ENCODE measurements around the gene MLLT1. TPM values are rescaled to one million over a fixed set of nuclear protein-coding genes. Genes with fewer than 3 reads are reported as not detected.

MLLT1 gene
- total RNA-seq, 1 donor from 2014 or later = 34.5 TPM

- Histone ChIP-seq H3K27ac (peak overlapping the region; percentile 90 to 92), H3K9me3 (no peaks in the 10 kb centered on the region), H3K4me1 (peaks cover 18 to 47% of the 10 kb centered on the region in 2 donors), H3K36me3 (peaks cover 21 to 33% of the 10 kb centered on the region in 2 donors), H3K27me3 (no peaks in the 10 kb centered on the region), H3K4me3 (peak overlapping the region in 1 of 2 donors; percentile 59)
- peak in 1 of 3 experiments; percentile 8 for TF ChIP-seq CTCF (IDR thresholded peaks at IDR 0.05)
- intact Hi-C loops (cut with DNase I) = loop anchor here (5.0 kb wide), 3 partner anchors 74 to 466 kb away; partner anchors contain the start of genes GPR108 and TRIP10
- DNase-seq (ENCODE audit: low spot score in 2 of 2) = no peak
Observed at GRCh38 chr19:6271251-6271650, 8.5 kb downstream of the MLLT1 start.

DNA sequence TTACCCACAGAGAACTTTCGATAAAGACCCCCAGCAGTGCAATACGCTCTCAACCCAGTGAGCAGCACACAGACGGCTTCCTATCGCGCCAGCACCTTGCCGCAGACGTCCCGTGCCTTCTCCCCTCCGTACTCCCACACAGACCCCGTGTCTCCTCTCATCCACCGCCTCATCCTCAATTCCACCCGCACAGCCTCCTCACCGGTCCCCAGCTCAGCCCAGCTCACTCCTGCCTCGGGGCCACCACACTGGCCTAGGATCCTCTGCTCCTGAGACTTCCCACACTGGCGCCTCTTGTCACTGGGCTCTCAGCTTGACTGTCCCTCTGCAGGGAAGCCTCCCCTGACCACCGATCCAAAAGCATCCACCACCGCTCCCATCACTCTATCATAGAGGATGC is 9.0 kb downstream of the MLLT1 start:
- Histone ChIP-seq H3K9me3 (no peaks in the 10 kb centered on the region), H3K4me1 (peaks cover 17 to 42% of the 10 kb centered on the region in 2 donors)
- intact Hi-C loops (cut with DNase I) = loop anchor here (5.0 kb wide), 3 partner anchors 74 to 466 kb away; partner anchors contain the start of genes GPR108 and TRIP10

DNA sequence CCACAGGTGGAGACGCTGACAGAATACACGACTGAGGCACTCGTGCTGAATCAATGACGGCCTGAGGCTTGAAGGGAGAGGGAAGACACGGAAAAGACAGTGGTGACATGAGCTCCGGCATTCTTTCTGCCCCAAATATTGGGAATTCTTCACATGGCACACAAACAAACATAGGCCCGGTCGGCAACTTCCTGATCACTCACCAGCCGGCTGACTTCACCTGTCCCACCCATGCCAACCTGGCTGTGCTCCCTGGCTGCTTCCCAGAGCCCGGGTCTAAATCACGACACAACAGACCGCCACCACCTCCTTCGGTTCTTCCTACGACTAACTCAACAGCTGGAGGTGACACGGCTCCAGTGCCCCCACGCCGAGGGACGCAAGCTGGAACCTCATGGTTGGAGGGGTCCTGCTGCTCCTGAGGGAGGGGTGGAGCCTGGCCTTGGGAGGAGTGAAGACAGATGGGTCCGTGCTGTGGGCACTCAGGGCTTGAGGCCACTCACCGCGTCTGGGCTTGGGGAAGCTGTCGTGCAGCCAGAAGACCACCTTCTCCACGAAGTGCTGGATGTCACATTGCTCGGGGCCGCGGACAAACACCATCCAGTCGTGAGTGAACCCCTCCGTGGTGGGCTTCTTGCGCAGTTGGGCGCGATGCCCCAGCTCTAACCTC is 9.6 kb downstream of the MLLT1 start:
- TF ChIP-seq CTCF (IDR thresholded peaks at IDR 0.05) = no peak
- H3K9me3 ChIP-seq = no peaks in the 10 kb centered on the region
- intact Hi-C loops (cut with DNase I) = loop anchor here (5.0 kb wide), 3 partner anchors 73 to 467 kb away; partner anchors contain the start of genes GPR108 and TRIP10
- H3K27ac ChIP-seq = no peak overlapping the region
- H3K27me3 ChIP-seq = no peaks in the 10 kb centered on the region
- DNase-seq (ENCODE audit: low spot score in 2 of 2) = no peak
- no peak overlapping the region for H3K4me3 ChIP-seq
- H3K4me1 ChIP-seq = peaks cover 13 to 36% of the 10 kb centered on the region in 2 donors
- peaks cover 21 to 39% of the 10 kb centered on the region in 2 donors for H3K36me3 ChIP-seq

More for the DNA sequence above, 9.0 kb downstream of the MLLT1 start:
- H3K4me3 ChIP-seq = peak overlapping the region in 1 of 2 donors; percentile 59
- TF ChIP-seq CTCF (IDR thresholded peaks at IDR 0.05) = no peak
- H3K27me3 ChIP-seq = no peaks in the 10 kb centered on the region
- no peak for DNase-seq (ENCODE audit: low spot score in 2 of 2)
- peak overlapping the region in 1 of 2 donors; percentile 92 for H3K27ac ChIP-seq
- peaks cover 21 to 34% of the 10 kb centered on the region in 2 donors for H3K36me3 ChIP-seq

GRCh38 chr19:6269101-6269886 is 10.5 kb downstream of the MLLT1 start:
- no peaks in the 10 kb centered on the region for H3K9me3 ChIP-seq
- intact Hi-C loops (cut with DNase I) = no loop called here
- peaks cover 12 to 27% of the 10 kb centered on the region in 2 donors for H3K4me1 ChIP-seq
- TF ChIP-seq CTCF (IDR thresholded peaks at IDR 0.05) = no peak
- no peak overlapping the region for H3K27ac ChIP-seq
- DNase-seq (ENCODE audit: low spot score in 2 of 2) = no peak
- H3K27me3 ChIP-seq = no peaks in the 10 kb centered on the region
- H3K4me3 ChIP-seq = no peak overlapping the region
- H3K36me3 ChIP-seq = peaks cover 21 to 39% of the 10 kb centered on the region in 2 donors

DNA sequence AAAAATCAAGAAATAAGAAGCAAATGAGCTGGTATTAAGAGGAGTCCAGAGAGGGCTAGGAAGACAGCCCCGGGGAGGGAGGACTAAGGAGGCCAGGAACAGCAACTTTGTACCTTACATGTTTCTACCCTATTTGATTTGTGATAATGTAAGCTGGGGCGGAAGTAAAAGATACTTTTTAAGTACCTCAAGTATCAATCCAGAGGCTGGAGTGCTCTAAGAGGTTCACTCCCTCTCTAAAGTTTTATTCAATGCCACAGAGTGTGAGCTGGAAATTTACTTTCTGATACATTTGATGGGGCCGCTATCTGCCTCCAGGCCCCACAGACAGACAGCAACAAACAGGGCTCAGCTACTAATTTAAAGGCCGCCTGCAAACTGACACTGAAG is 11.4 kb downstream of the MLLT1 start:
- H3K4me1 ChIP-seq = peaks cover 10 to 24% of the 10 kb centered on the region in 2 donors
- no peak overlapping the region for H3K4me3 ChIP-seq
- H3K27me3 ChIP-seq = no peaks in the 10 kb centered on the region
- H3K9me3 ChIP-seq = no peaks in the 10 kb centered on the region
- no peak overlapping the region for H3K27ac ChIP-seq
- peaks cover 21 to 39% of the 10 kb centered on the region in 2 donors for H3K36me3 ChIP-seq
- no peak for DNase-seq (ENCODE audit: low spot score in 2 of 2)
- no peak for TF ChIP-seq CTCF (IDR thresholded peaks at IDR 0.05)
- intact Hi-C loops (cut with DNase I) = no loop called here
